Endothelial cell (in vitro differentiated cells): Measurements from ENCODE around the gene EDN2. TPM values are rescaled to one million over a fixed set of nuclear protein-coding genes. Genes with fewer than 3 reads are reported as not detected.

Source experiments
- DNase-seq: peaks from one replicate; pipeline ENCODE4 v3.0.0; 2021; ENCODE audit warnings: low spot score
- H3K27ac Mint-ChIP-seq: one replicate; pipeline ENCODE4 v1.8.0; 2021; ENCODE audit warnings: mixed read lengths, inconsistent platforms; ENCODE audit not compliant: unreplicated experiment
- H3K27me3 Mint-ChIP-seq: one replicate; pipeline ENCODE4 v1.8.0; 2021; ENCODE audit warnings: mild to moderate bottlenecking, moderate library complexity, mixed read lengths, inconsistent platforms; ENCODE audit not compliant: unreplicated experiment
- H3K36me3 Mint-ChIP-seq: one replicate; pipeline ENCODE4 v1.8.0; 2021; ENCODE audit warnings: mild to moderate bottlenecking, low read depth, mixed read lengths, inconsistent platforms; ENCODE audit not compliant: unreplicated experiment
- H3K4me1 Mint-ChIP-seq: one replicate; pipeline ENCODE4 v1.8.0; 2021; ENCODE audit warnings: mild to moderate bottlenecking, mixed read lengths, inconsistent platforms; ENCODE audit not compliant: unreplicated experiment
- H3K4me3 Mint-ChIP-seq: one replicate; pipeline ENCODE4 v1.8.0; 2021; ENCODE audit warnings: mild to moderate bottlenecking, mixed read lengths, inconsistent platforms; ENCODE audit not compliant: unreplicated experiment
- H3K9me3 Mint-ChIP-seq: one replicate; pipeline ENCODE4 v1.8.0; 2021; ENCODE audit warnings: mixed read lengths, inconsistent platforms; ENCODE audit not compliant: unreplicated experiment
- total RNA-seq: library from RNA; stranded (reverse); fragmentation: NEBNext Ultra II Directional; extraction: Animal tissue kit (Norgen Biotek cat#: 25700); gene quantifications from one replicate; pipeline ENCODE4 v1.2.1, GENCODE V29; 2021; ENCODE audit not compliant: unreplicated experiment
- TF ChIP-seq, protein P1 (sequence below): fragments of 200-600 bp; sonication (generic); IDR thresholded peaks from one replicate; pipeline ENCODE4 v1.5.0; 2021; ENCODE audit warnings: antibody characterized with exemption; ENCODE audit not compliant: unreplicated experiment

The EDN2 gene
- total RNA-seq, 1 donor from 2014 or later: 0.21 TPM

DNA sequence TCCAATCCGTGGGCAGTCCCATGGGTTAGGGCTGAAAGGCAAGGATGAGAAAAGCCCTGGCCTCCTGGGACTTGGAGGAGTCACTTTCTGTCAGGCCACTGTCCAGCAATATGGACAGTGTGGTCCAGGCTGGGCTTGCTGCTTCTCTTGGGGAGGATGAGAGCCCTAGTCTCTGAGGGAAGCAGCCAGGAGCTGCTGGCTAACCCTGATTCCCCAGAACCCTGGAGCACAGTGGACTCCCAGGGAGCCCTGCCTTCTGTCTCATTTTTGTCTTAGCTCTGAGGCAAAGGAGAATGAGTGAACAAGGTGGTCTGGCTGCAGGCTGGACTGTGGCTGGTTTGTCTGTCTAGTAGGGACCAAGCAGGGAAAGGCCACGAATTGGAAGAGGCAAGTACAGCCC is 23.8 kb upstream of the EDN2 start:
- Mint-ChIP-seq H3K27me3 (peaks cover 12% of the 10 kb centered on the region), H3K9me3 (no peaks in the 10 kb centered on the region), H3K4me1 (peaks cover 32% of the 10 kb centered on the region)

DNA sequence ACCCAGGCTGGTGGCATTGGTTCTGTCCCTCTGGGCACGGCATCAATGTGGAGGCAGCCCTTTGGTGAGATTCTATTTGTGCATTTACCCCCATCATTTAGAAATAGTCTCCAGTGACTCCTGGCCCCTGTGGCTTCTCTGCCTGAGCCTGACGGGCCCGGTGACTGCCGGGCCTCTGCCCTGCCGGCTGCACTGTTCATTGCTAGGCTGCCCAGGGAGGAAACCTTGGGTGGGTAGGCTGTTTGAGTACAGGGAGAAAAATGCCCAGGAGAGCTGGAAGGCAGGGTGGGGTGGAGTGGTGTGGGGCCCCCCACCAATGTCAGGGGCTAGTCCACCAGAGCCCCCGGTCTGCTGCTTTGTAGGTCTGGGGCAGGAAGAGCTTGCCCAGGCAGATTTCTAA is 23.4 kb upstream of the EDN2 start:
- no peak overlapping the region for H3K27ac Mint-ChIP-seq
- H3K36me3 Mint-ChIP-seq: peaks cover 8% of the 10 kb centered on the region
- no peak overlapping the region for H3K4me3 Mint-ChIP-seq
- TF ChIP-seq, protein P1, sequence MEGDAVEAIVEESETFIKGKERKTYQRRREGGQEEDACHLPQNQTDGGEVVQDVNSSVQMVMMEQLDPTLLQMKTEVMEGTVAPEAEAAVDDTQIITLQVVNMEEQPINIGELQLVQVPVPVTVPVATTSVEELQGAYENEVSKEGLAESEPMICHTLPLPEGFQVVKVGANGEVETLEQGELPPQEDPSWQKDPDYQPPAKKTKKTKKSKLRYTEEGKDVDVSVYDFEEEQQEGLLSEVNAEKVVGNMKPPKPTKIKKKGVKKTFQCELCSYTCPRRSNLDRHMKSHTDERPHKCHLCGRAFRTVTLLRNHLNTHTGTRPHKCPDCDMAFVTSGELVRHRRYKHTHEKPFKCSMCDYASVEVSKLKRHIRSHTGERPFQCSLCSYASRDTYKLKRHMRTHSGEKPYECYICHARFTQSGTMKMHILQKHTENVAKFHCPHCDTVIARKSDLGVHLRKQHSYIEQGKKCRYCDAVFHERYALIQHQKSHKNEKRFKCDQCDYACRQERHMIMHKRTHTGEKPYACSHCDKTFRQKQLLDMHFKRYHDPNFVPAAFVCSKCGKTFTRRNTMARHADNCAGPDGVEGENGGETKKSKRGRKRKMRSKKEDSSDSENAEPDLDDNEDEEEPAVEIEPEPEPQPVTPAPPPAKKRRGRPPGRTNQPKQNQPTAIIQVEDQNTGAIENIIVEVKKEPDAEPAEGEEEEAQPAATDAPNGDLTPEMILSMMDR: no peak
- peaks cover 32% of the 10 kb centered on the region for H3K4me1 Mint-ChIP-seq
- peaks cover 10% of the 10 kb centered on the region for H3K27me3 Mint-ChIP-seq
- no peaks in the 10 kb centered on the region for H3K9me3 Mint-ChIP-seq
- no peak for DNase-seq

More for the DNA sequence above, 23.8 kb upstream of the EDN2 start:
- DNase-seq: no peak
- Mint-ChIP-seq H3K27ac (no peak overlapping the region), H3K36me3 (peaks cover 8% of the 10 kb centered on the region), H3K4me3 (no peak overlapping the region)
- TF ChIP-seq, protein P1: no peak

DNA sequence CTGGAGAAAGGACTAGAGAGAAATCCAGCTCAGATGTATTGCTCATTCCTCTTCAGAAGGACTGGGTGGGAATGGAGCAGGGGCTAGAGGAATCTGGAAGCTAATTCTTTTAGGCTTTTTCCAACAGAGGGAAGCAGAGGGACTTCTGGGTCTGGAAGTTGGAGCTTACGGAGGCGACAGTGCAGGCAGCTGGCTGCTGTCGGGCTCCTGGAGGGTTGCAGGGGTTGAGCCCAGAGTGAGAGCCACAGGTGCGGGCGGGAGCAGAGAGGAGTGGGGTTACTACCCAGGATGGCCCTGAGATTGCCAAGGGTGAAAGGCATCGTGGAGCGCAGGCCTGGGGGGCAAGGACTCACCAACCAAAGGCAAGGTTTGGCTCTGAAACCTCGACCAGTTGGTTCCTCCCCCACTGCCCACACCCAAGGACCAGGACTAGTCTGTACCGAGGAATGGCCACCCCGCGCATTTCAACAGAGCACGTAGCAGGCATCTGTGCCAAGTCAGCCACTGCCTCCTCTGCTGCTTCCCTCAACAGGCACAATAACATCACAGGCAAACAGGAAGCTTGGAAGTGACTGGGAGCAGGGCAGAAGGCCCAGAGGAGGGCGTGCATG is 22.7 kb upstream of the EDN2 start:
- Mint-ChIP-seq H3K36me3 (peaks cover 8% of the 10 kb centered on the region), H3K4me1 (peaks cover 32% of the 10 kb centered on the region), H3K27ac (no peak overlapping the region), H3K9me3 (no peaks in the 10 kb centered on the region), H3K4me3 (no peak overlapping the region), H3K27me3 (peaks cover 9% of the 10 kb centered on the region)
- no peak for DNase-seq
- TF ChIP-seq, protein P1: no peak

DNA sequence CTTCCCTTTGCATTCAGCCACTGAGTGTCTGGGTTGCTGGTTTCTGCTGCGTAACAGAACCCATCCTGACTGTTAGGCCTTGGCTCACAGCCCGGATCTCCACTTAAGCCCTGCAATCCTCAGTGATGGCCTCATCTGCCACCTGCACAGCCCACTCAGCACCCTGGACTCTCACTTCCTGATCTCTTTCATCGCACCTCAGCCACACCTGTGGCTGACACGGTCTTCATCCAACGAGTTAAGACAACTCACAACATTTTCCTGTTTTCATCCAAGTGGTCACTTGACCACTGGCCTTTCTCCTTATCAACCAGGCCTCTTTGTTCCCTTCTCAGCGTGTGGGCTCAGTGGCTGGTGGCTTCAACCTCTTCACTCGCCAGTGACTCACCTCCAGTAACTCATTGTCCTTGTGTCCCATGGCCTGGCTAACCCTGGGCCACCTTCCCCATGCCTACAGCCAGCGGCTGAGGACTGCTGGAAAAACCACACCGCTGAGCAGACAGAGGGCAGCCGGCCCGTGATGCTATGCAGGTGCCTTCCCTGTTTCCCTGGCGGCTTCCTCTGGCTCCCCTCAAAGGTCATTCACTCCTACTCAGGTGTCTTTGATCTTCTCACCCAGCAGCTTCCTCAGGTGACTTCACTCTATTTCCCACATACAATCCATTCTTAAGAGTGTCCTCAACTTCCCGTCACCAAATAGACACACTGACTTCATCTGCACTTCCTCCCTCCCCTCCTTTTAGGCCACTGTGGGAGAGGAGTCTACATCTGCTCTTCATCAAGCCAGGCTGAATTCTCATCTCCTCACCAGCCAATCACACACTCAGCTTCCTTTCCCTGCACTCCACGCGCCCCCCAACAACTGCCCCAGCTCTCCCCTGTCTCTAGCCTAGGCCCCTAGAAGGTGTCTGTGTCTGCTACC is 19.9 kb upstream of the EDN2 start:
- no peaks in the 10 kb centered on the region for H3K36me3 Mint-ChIP-seq
- no peak overlapping the region for H3K27ac Mint-ChIP-seq
- H3K4me3 Mint-ChIP-seq: no peak overlapping the region
- H3K27me3 Mint-ChIP-seq: peaks cover 9% of the 10 kb centered on the region
- no peak for DNase-seq
- TF ChIP-seq, protein P1: no peak
- no peaks in the 10 kb centered on the region for H3K9me3 Mint-ChIP-seq
- peaks cover 25% of the 10 kb centered on the region for H3K4me1 Mint-ChIP-seq
